Stimulated activated CD8-positive, alpha-beta memory T cell treated with anti-CD3 and anti-CD28 coated beads, Interleukin-15, amount 100 ng/mL, for 24 hours (primary cell): ENCODE results near the gene SMARCD1.

Experiments used
- DNase-seq: peaks from one replicate; pipeline ENCODE4 v3.0.0-alpha.2; 2020; ENCODE audit warnings: low read depth

SMARCD1 gene

GRCh38 chr12:50084775-50085614 is at the start of gene SMARCD1:
SMARCD1 (plus strand) TSS chr12:50085342; CDS start chr12:50085370, 28 bp downstream.
- peak; percentile 55 for DNase-seq

- DNase-seq, result no peak
Measured at GRCh38 chr12:50038336-50038735, 46.8 kb upstream of the SMARCD1 start.

- DNase-seq, result peak; percentile 93
Measured at GRCh38 chr12:50039151-50039835, 45.8 kb upstream of the SMARCD1 start.

- no peak for DNase-seq
Measured at GRCh38 chr12:50040657-50041056, 44.5 kb upstream of the SMARCD1 start.

- DNase-seq, result no peak
Measured at GRCh38 chr12:50041062-50041860, 43.9 kb upstream of the SMARCD1 start.

- no peak for DNase-seq
Measured at GRCh38 chr12:50041962-50042361, 43.2 kb upstream of the SMARCD1 start.

GRCh38 chr12:50042693-50043092 is 42.4 kb upstream of the SMARCD1 start:
- DNase-seq, result no peak

- DNase-seq, result no peak
Measured at GRCh38 chr12:50043308-50043707, 41.8 kb upstream of the SMARCD1 start.

GRCh38 chr12:50043854-50044253 is 41.3 kb upstream of the SMARCD1 start:
- no peak for DNase-seq

GRCh38 chr12:50047693-50048250 is 37.4 kb upstream of the SMARCD1 start:
- no peak for DNase-seq

- DNase-seq, result no peak
Measured at GRCh38 chr12:50049254-50050118, 35.7 kb upstream of the SMARCD1 start.

GRCh38 chr12:50050119-50050385 is 35.1 kb upstream of the SMARCD1 start:
- no peak for DNase-seq

- no peak for DNase-seq
Measured at GRCh38 chr12:50050410-50051098, 34.6 kb upstream of the SMARCD1 start.

GRCh38 chr12:50051101-50051806 is 33.9 kb upstream of the SMARCD1 start:
- no peak for DNase-seq

GRCh38 chr12:50052544-50052943 is 32.6 kb upstream of the SMARCD1 start:
- no peak for DNase-seq

- no peak for DNase-seq
Measured at GRCh38 chr12:50052964-50053363, 32.2 kb upstream of the SMARCD1 start.

GRCh38 chr12:50053583-50053982 is 31.6 kb upstream of the SMARCD1 start:
- no peak for DNase-seq

- DNase-seq, result peak; percentile 33
Measured at GRCh38 chr12:50055831-50056638, 29.1 kb upstream of the SMARCD1 start.

GRCh38 chr12:50056639-50056976 is 28.5 kb upstream of the SMARCD1 start:
- DNase-seq, result no peak
